Heart left ventricle (tissue), 16 donors: ENCODE results near the gene SMARCAL1. TPM values are rescaled to one million over a fixed set of nuclear protein-coding genes. Genes with fewer than 3 reads are reported as not detected.

Source experiments
- ATAC-seq, 4 donors: fragments of 200-7000 bp; cut with Tn5 transposase; one replicate each; pipeline ENCODE4 v1.9.1; 2020 to 2022; ENCODE audit warnings: moderate library complexity in 4 of 4, mild to moderate bottlenecking in 3 of 4, moderate number of reproducible peaks in 1 of 4
- DNase-seq, 5 donors: peaks; one replicate each; pipeline ENCODE4 v3.0.0-alpha.2; 2020
- H3K27ac ChIP-seq, 12 donors: fragments of 200-600 bp; sonication (generic) in 4 of 12; one replicate each; pipeline versions ENCODE4 v1.5.0 to v1.8.0; 2016 to 2022; ENCODE audit warnings: mild to moderate bottlenecking in 2 of 12
- H3K27me3 ChIP-seq, 9 donors: fragments of 200-600 bp; sonication (generic) in 2 of 9; one replicate each; pipeline versions ENCODE4 v1.5.1 to v1.8.0; 2016 to 2022; ENCODE audit warnings: mild to moderate bottlenecking in 3 of 9
- H3K36me3 ChIP-seq, 9 donors: fragments of 200-600 bp; sonication (generic) in 2 of 9; one replicate each; pipeline versions ENCODE4 v1.5.0 to v1.8.0; 2018 to 2022; ENCODE audit warnings: mild to moderate bottlenecking in 2 of 9
- H3K4me1 ChIP-seq, 12 donors: fragments of 200-600 bp; sonication (generic) in 4 of 12; one replicate each; pipeline versions ENCODE4 v1.5.0 to v1.8.0; 2016 to 2022; ENCODE audit warnings: mild to moderate bottlenecking in 3 of 12
- H3K4me3 ChIP-seq, 12 donors: fragments of 200-600 bp; sonication (generic) in 4 of 12; one replicate each; pipeline versions ENCODE4 v1.5.0 to v1.8.0; 2017 to 2022; ENCODE audit warnings: mild to moderate bottlenecking in 9 of 12, moderate library complexity in 4 of 12
- H3K9me3 ChIP-seq, 12 donors: fragments of 200-600 bp; sonication (generic) in 4 of 12; one replicate each; pipeline versions ENCODE4 v1.5.0 to v1.8.0; 2016 to 2022; ENCODE audit warnings: mild to moderate bottlenecking in 1 of 12
- CTCF ChIP-seq, 12 donors: fragments of 200-600 bp; sonication (generic) in 4 of 12; IDR thresholded peaks; one replicate each; pipeline versions ENCODE4 v1.5.0 to v1.8.0; 2018 to 2022; ENCODE audit warnings: antibody characterized with exemption in 12 of 12, mild to moderate bottlenecking in 5 of 12
- POLR2A ChIP-seq, 2 donors: fragments of 450-650 bp; IDR thresholded peaks; one replicate each; pipeline ENCODE4 v1.6.1; 2017; ENCODE audit warnings: antibody characterized with exemption in 2 of 2, mild to moderate bottlenecking in 2 of 2, moderate library complexity in 2 of 2
- WGBS, 4 donors: extraction: QIAGEN DNeasy Blood & Tissue Kit in 2 of 4; methylation state at CpG; one replicate each; pipeline versions ENCODE4 v1.1.5 to v1.1.7; 2013 to 2018; 5-methylcytosine and 5-hydroxymethylcytosine counted together
- intact Hi-C, 10 donors: fragments of 100-400 bp; cut with DNase I; formaldehyde crosslinking; loops; one replicate each; pipeline versions ENCODE4 v1.11.1 to v1.14.2; 2022
- polyA plus RNA-seq, 2 donors: library from polyadenylated mRNA; stranded (reverse); fragments of 200-250 nt; gene quantifications; one replicate each; pipeline ENCODE4 v1.2.3, GENCODE V29; 2013
- total RNA-seq, 9 donors: library from RNA; depleted of rRNA in 2 of 9; stranded (reverse); fragments of >200 nt in 2 of 9; fragmentation: NEBNext Ultra II Directional in 3 of 9; extraction: Animal tissue kit (Norgen Biotek cat#: 25700) in 3 of 9; gene quantifications; one replicate each; pipeline versions ENCODE4 v1.1.0 to v1.2.4, GENCODE V29; 2016 to 2023
- donor health status: ischemic (EF 13 %, LVEDD 7.1; RV severe dilation, severe dysfunction).
- donor health status: healthy with polysubstance abuse.
- donor health status: DM: no; HTN: yes; CAD: no.
- donor health status: DM: no; HTN: no; CAD: no.
- donor health status: ischemic (EF 25% LVEDD 6.9; RV normal size, moderate dysfunction).
- donor health status: ischemic (EF 25% LVEDD 5.7; RV mildly dilated, moderate dysfunction).
- donor health status: healthy.
- donor health status: DM: yes; HTN: yes; CAD: no.
- donor health status: ischemic (EF 35%, LVEDD 5.7; RV mildly dilated, moderate dysfunction).
- donor health status: nonischemic (EF 11% LVEDD 7.7; RV severe dilation, severe dysfunction).
- donor health status: DM: yes; HTN: yes; CAD: no.
- donor health status: PGD.
- donor health status: ischemic (EF 29% LVEDD 5.4; RV normal size, mild dysfunction).
- donor health status: nonischemic (EF 23%, LVEDD 6.1; RV moderate dilation, normal function).

SMARCAL1 gene
- total and polyA plus RNA-seq, 11 donors, result 5.0 to 17.1 (median 10.6) TPM

GRCh38 chr2:216424274-216424673 lies 12.0 kb downstream of the SMARCAL1 start:
- peaks cover 0 to 9% (median 0%) of the 10 kb centered on the region in 12 donors for H3K4me1 ChIP-seq
- ATAC-seq (no peak), DNase-seq (no peak)
- intact Hi-C loops, result no loop called here
- 95 to 100% (median 99%) methylated on average over 1 of the region's 1 CpG for WGBS, 4 donors
- no peak overlapping the region for H3K4me3 ChIP-seq
- no peaks in the 10 kb centered on the region for H3K27me3 ChIP-seq
- peaks cover 7 to 98% (median 90%) of the 10 kb centered on the region in 9 donors for H3K36me3 ChIP-seq
- no peak overlapping the region for H3K27ac ChIP-seq
- peaks cover 0 to 10% (median 0%) of the 10 kb centered on the region in 12 donors for H3K9me3 ChIP-seq
- TF ChIP-seq CTCF (IDR thresholded peaks at IDR 0.05), result no peak
- no peak for TF ChIP-seq POLR2A (IDR thresholded peaks at IDR 0.05)

- Histone ChIP-seq H3K9me3 (peaks cover 0 to 10% (median 0%) of the 10 kb centered on the region in 12 donors), H3K4me3 (no peak overlapping the region), H3K27ac (no peak overlapping the region), H3K27me3 (no peaks in the 10 kb centered on the region), H3K4me1 (peaks cover 0 to 9% (median 0%) of the 10 kb centered on the region in 12 donors), H3K36me3 (peaks cover 7 to 98% (median 91%) of the 10 kb centered on the region in 9 donors)
- 97 to 98% (median 98%) methylated on average over 13 to 14 of the region's 14 CpGs for WGBS, 4 donors
- DNase-seq (no peak), ATAC-seq (no peak)
- no peak for TF ChIP-seq CTCF (IDR thresholded peaks at IDR 0.05)
- no peak for TF ChIP-seq POLR2A (IDR thresholded peaks at IDR 0.05)
- intact Hi-C loops, result no loop called here
Observed at GRCh38 chr2:216425008-216425787, 12.9 kb downstream of the SMARCAL1 start.

GRCh38 chr2:216426166-216426777 lies 14.0 kb downstream of the SMARCAL1 start:
- intact Hi-C loops, result no loop called here
- Histone ChIP-seq H3K36me3 (peaks cover 7 to 98% (median 91%) of the 10 kb centered on the region in 9 donors), H3K27ac (peak overlapping the region in 3 of 12 donors; percentile 20 to 40 (median 25)), H3K4me1 (peaks cover 0 to 9% (median 0%) of the 10 kb centered on the region in 12 donors), H3K27me3 (no peaks in the 10 kb centered on the region), H3K4me3 (no peak overlapping the region), H3K9me3 (peaks cover 0 to 10% (median 0%) of the 10 kb centered on the region in 12 donors)
- ATAC-seq (no peak), DNase-seq (no peak)
- 92 to 94% (median 93%) methylated on average over 2 of the region's 2 CpGs for WGBS, 4 donors
- no peak for TF ChIP-seq CTCF (IDR thresholded peaks at IDR 0.05)
- TF ChIP-seq POLR2A (IDR thresholded peaks at IDR 0.05), result no peak

- no peaks in the 10 kb centered on the region for H3K27me3 ChIP-seq
- ATAC-seq (peak; percentile 25 to 69 (median 56)), DNase-seq (no peak)
- peaks cover 0 to 10% (median 0%) of the 10 kb centered on the region in 12 donors for H3K9me3 ChIP-seq
- H3K36me3 ChIP-seq, result peaks cover 7 to 98% (median 91%) of the 10 kb centered on the region in 9 donors
- WGBS, 4 donors, result 38 to 59% (median 56%) methylated on average over 4 of the region's 4 CpGs
- intact Hi-C loops, result no loop called here
- no peak for TF ChIP-seq CTCF (IDR thresholded peaks at IDR 0.05)
- TF ChIP-seq POLR2A (IDR thresholded peaks at IDR 0.05), result no peak
- peak overlapping the region in 6 of 12 donors; percentile 15 to 42 (median 27) for H3K27ac ChIP-seq
- peaks cover 0 to 9% (median 0%) of the 10 kb centered on the region in 12 donors for H3K4me1 ChIP-seq
- no peak overlapping the region for H3K4me3 ChIP-seq
Observed at GRCh38 chr2:216426938-216427337, 14.7 kb downstream of the SMARCAL1 start.
